K562 treated with DMSO at 1 percent for 12 hours (cell line): Measurements from ENCODE around the gene RPL41. TPM values are rescaled to one million over a fixed set of nuclear protein-coding genes. Genes with fewer than 3 reads are reported as not detected.

Experiments
- total RNA-seq: library from RNA; unstranded; fragments of 300-600 nt; gene quantifications from 2 replicates; pipeline ENCODE4 v1.2.3, GENCODE V29; 2022; ENCODE audit not compliant: insufficient read depth

Gene RPL41
- 3,882 and 7,413 TPM in 2 replicates for total RNA-seq

GRCh38 chr12:56116267-56117081, at the start of gene RPL41:
Gene RPL41, plus strand, starts transcription at chr12:56116633.

DNA sequence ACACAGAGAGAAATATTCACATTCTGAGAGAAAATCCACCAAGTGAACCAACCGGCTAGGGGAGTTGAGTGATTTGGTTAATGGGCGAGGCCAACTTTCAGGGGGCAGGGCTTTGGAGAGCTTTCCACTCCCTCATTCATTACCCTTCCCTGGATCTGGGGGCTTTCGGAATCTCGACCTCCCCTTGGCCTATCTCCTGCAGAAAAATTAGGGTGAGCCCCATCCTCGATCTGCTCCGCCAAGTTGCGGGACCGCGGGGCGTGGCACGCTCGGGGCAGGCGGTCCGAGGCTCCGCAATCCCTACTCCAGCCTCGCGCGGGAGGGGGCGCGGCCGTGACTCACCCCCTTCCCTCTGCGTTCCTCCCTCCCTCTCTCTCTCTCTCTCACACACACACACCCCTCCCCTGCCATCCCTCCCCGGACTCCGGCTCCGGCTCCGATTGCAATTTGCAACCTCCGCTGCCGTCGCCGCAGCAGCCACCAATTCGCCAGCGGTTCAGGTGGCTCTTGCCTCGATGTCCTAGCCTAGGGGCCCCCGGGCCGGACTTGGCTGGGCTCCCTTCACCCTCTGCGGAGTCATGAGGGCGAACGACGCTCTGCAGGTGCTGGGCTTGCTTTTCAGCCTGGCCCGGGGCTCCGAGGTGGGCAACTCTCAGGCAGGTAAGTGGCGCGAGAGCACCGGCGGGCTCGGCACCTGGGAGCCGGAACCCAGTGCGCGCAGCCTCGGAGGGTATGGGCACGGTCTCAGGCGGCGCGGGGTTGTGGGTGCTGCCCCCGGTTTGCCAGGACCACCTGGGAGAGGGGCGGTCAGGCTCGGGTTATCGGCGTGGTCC, 36.5 kb upstream of the RPL41 start, which contains the start of gene ERBB3:
ERBB3 (plus strand) TSS at position 443 of the 833 bp plus-strand sequence; CDS start at position 579, 136 bp downstream.

GRCh38 chr12:56104109-56104814, 12.2 kb upstream of the RPL41 start, which contains the start of gene PA2G4:
Gene PA2G4, plus strand, starts transcription at chr12:56104559. Its CDS starts 179 bp downstream, at chr12:56104738.

GRCh38 chr12:56117778-56118687, 1.6 kb downstream of the RPL41 start, which contains the start of gene ZC3H10:
Gene ZC3H10, plus strand, starts transcription at chr12:56118266. Its CDS starts 2,297 bp downstream, at chr12:56120563.

GRCh38 chr12:56127888-56128669, 11.6 kb downstream of the RPL41 start, which contains the start of gene ESYT1:
Gene ESYT1, plus strand, starts transcription at chr12:56128267. Its CDS starts 53 bp downstream, at chr12:56128320.

DNA sequence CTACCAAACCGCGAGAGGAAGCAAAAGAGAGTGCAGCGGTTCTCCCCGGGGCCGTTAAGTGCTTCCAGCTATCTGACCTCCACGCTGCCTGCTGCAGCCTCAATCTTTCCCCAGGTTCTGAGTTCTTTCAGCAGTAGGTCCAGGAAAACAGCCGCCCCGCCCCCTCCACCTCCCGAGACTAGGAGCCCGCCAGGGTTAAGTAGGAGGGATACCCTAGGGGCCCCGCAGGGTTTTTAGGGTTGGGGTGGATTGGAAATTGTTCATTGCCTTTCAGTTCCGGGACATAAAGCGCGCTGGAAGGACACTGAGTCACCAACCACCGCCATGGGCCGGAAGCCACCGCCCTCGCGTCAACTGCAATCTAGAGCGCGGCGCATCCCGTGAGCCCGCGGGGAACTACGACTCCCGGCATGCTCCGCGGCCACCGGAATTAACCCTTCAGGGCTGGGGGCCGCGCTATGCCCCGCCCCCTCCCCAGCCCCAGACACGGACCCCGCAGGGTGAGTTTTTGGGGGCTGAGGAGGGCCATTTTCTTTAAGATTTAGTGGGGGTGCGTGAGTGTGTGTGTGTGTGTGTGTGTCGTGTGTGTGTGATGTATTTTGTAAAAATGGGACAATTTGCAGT, 35.8 kb downstream of the RPL41 start, which contains the start of gene MYL6B:
MYL6B (plus strand) TSS at position 456 of the 624 bp plus-strand sequence. CDS start 1,332 bp downstream, outside the sequence.

GRCh38 chr12:56158029-56158925, 41.8 kb downstream of the RPL41 start, which contains the start of gene MYL6:
Gene MYL6, plus strand, starts transcription at chr12:56158359. Its CDS starts 43 bp downstream, at chr12:56158402.

Other genes with a start within 250 kb of the RPL41 start
- 25.3 and 31.8 TPM in 2 replicates for gene PYM1, start 188.7 kb upstream of the RPL41 start, total RNA-seq
- 20.0 and 41.3 TPM in 2 replicates for gene DGKA, start 185.5 kb upstream of the RPL41 start, total RNA-seq
- 1.6 and 2.3 TPM in 2 replicates for gene PMEL, start 150.6 kb upstream of the RPL41 start, total RNA-seq
- 60.8 and 102 TPM in 2 replicates for gene CDK2, start 149.8 kb upstream of the RPL41 start, total RNA-seq
- gene RAB5B, start 142.6 kb upstream of the RPL41 start, total RNA-seq, result 24.7 and 53.6 TPM in 2 replicates
- 28.3 and 47.1 TPM in 2 replicates for gene SUOX, start 119.4 kb upstream of the RPL41 start, total RNA-seq
- gene IKZF4, start 95.6 kb upstream of the RPL41 start, total RNA-seq, result 5.5 and 28.5 TPM in 2 replicates
- gene RPS26, start 74.7 kb upstream of the RPL41 start, total RNA-seq, result 356 and 471 TPM in 2 replicates
- 4.0 and 6.2 TPM in 2 replicates for gene ERBB3, start 36.5 kb upstream of the RPL41 start, total RNA-seq
- 117 and 191 TPM in 2 replicates for gene PA2G4, start 12.1 kb upstream of the RPL41 start, total RNA-seq
- 3.0 and 6.0 TPM in 2 replicates for gene ZC3H10, start 1.6 kb downstream of the RPL41 start, total RNA-seq
- gene ESYT1, start 11.6 kb downstream of the RPL41 start, total RNA-seq, result 118 and 171 TPM in 2 replicates
- 39.6 and 50.9 TPM in 2 replicates for gene MYL6B, start 36.0 kb downstream of the RPL41 start, total RNA-seq
- 825 and 1,302 TPM in 2 replicates for gene MYL6, start 41.7 kb downstream of the RPL41 start, total RNA-seq
- gene SMARCC2, start 72.8 kb downstream of the RPL41 start, total RNA-seq, result 21.7 and 70.9 TPM in 2 replicates
- 21.4 and 47.7 TPM in 2 replicates for gene RNF41, start 105.3 kb downstream of the RPL41 start, total RNA-seq
- gene NABP2, start 107.7 kb downstream of the RPL41 start, total RNA-seq, result 41.0 and 51.8 TPM in 2 replicates
- gene SLC39A5, start 113.4 kb downstream of the RPL41 start, total RNA-seq, result not detected in 2 replicates
- gene ANKRD52, start 141.8 kb downstream of the RPL41 start, total RNA-seq, result 9.6 and 33.7 TPM in 2 replicates
- 43.3 and 62.5 TPM in 2 replicates for gene COQ10A, start 150.3 kb downstream of the RPL41 start, total RNA-seq
- 81.3 and 200 TPM in 2 replicates for gene CS, start 183.7 kb downstream of the RPL41 start, total RNA-seq
- gene CNPY2, start 199.4 kb downstream of the RPL41 start, total RNA-seq, result 79.7 and 93.3 TPM in 2 replicates
- gene PAN2, start 217.4 kb downstream of the RPL41 start, total RNA-seq, result 12.5 and 26.6 TPM in 2 replicates
- 13.7 and 23.5 TPM in 2 replicates for gene IL23A, start 222.3 kb downstream of the RPL41 start, total RNA-seq
- 25.6 and 60.4 TPM in 2 replicates for gene STAT2, start 243.5 kb downstream of the RPL41 start, total RNA-seq
- not detected in 2 replicates for gene APOF, start 246.2 kb downstream of the RPL41 start, total RNA-seq